ENCODE data around the gene NEDD9. TPM values are rescaled to one million over a fixed set of nuclear protein-coding genes. Genes with fewer than 3 reads are reported as not detected.

The NEDD9 gene
- total RNA-seq, 1 experiment from 2014 or later, result 0.17 TPM

GRCh38 chr6:11161031-11161956, 71.2 kb downstream of the NEDD9 start:
- Histone ChIP-seq H3K4me1 (ENCODE audit: control insufficient read depth in 1 of 2, insufficient read depth in 2 of 2, low read length in 2 of 2) (no peaks in the 10 kb centered on the region), H3K9me3 (ENCODE audit: control insufficient read depth in 1 of 2, insufficient read depth in 1 of 2, low read depth in 1 of 2, low read length in 2 of 2) (no peaks in the 10 kb centered on the region), H3K4me2 (ENCODE audit: low read length) (no peak overlapping the region), H3K4me3 (replicated peaks in 1 of 2; ENCODE audit: low read depth in 1 of 2, low read length in 2 of 2) (no peak overlapping the region), H3K36me3 (ENCODE audit: control insufficient read depth in 1 of 2, insufficient read depth in 2 of 2, low read length in 2 of 2) (no peaks in the 10 kb centered on the region), H3K27ac (ENCODE audit: low read depth, low read length) (no peak overlapping the region), H3K79me2 (ENCODE audit: insufficient read depth, low read length) (no peaks in the 10 kb centered on the region), H3K27me3 (ENCODE audit: insufficient read depth, low read length) (no peaks in the 10 kb centered on the region), H2AFZ (ENCODE audit: low read depth, low read length, poor library complexity, severe bottlenecking) (no peak overlapping the region), H4K20me1 (ENCODE audit: insufficient read depth) (no peaks in the 10 kb centered on the region), H3K9me2 (ENCODE audit: insufficient read depth) (no peaks in the 10 kb centered on the region), H3K9ac (ENCODE audit: low read length) (no peak overlapping the region)
- TF ChIP-seq FOSL1 (IDR thresholded peaks at IDR 0.05; ENCODE audit: low read depth) (no peak), JUND (IDR thresholded peaks at IDR 0.05) (no peak), SRF (IDR thresholded peaks at IDR 0.05; ENCODE audit: low read depth) (no peak), SIN3A (IDR thresholded peaks at IDR 0.05; ENCODE audit: low read depth) (no peak), EZH2phosphoT487 (IDR thresholded peaks at IDR 0.05; ENCODE audit: borderline replicate concordance) (no peak), POLR2A (IDR thresholded peaks at IDR 0.05; ENCODE audit: borderline replicate concordance, extremely low read depth, insufficient read depth, insufficient read length) (no peak), YY1 (IDR thresholded peaks at IDR 0.05; ENCODE audit: extremely low read depth, insufficient replicate concordance, low read depth, low read length) (no peak), CEBPB (IDR thresholded peaks at IDR 0.05; ENCODE audit: low read depth) (no peak), RAD21 (IDR thresholded peaks at IDR 0.05; ENCODE audit: low read depth) (no peak), ELF1 (IDR thresholded peaks at IDR 0.05; ENCODE audit: borderline replicate concordance, low read depth) (no peak), ZNF274 (IDR thresholded peaks at IDR 0.05; ENCODE audit: low read depth, low read length) (no peak), EZH2 (IDR thresholded peaks at IDR 0.05) (no peak), CTCF (IDR thresholded peaks at IDR 0.05 in 2 of 3, conservative IDR thresholded peaks at IDR 0.05 in 1 of 3; ENCODE audit: borderline replicate concordance in 1 of 3, insufficient read depth in 1 of 3, low read depth in 2 of 3, low read length in 2 of 3) (no peak), REST (IDR thresholded peaks at IDR 0.05; ENCODE audit: low read depth) (no peak), POLR2AphosphoS5 (IDR thresholded peaks at IDR 0.05; ENCODE audit: low read depth, low read length) (no peak), SP1 (IDR thresholded peaks at IDR 0.05; ENCODE audit: low read depth) (no peak), CBX3 (IDR thresholded peaks at IDR 0.05; ENCODE audit: low read depth) (no peak)
- TF ChIP-seq, protein P1, sequence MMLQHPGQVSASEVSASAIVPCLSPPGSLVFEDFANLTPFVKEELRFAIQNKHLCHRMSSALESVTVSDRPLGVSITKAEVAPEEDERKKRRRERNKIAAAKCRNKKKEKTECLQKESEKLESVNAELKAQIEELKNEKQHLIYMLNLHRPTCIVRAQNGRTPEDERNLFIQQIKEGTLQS (IDR thresholded peaks at IDR 0.05), result no peak
- intact Hi-C loops (cut with micrococcal nuclease), result no loop called here
- ChIA-PET POLR2A (no interaction called here), RAD21 (ENCODE audit: low non-redundant PET in 1 of 2, low total read pairs in 2 of 2, uncharacterized antibody in 2 of 2, unreplicated experiment in 2 of 2) (no interaction called here), CTCF (no interaction called here)
- BruUV-seq (replicated peaks), result no TSS peak
- DNase-seq (ENCODE audit: low read depth, low spot score) (no peak), ATAC-seq (no peak)

All from HCT116 (cell line).